PFSK-1 (cell line): ENCODE measurements around the gene PC.

ENCODE experiments used
- FOXP2 ChIP-seq: optimal IDR thresholded peaks from 2 replicates; pipeline ENCODE3; 2011; ENCODE audit warnings: borderline replicate concordance, control low read depth, inconsistent platforms; ENCODE audit not compliant: insufficient read depth; ENCODE audit errors: extremely low read length, extremely low read depth
- POLR2AphosphoS5 ChIP-seq: IDR thresholded peaks from 2 replicates; pipeline ENCODE4 v1.6.1; 2012; ENCODE audit warnings: low read depth, mild to moderate bottlenecking, control low read depth, low read length, moderate library complexity
- SIN3A ChIP-seq: IDR thresholded peaks from 2 replicates; pipeline ENCODE4 v1.6.1; 2012; ENCODE audit warnings: mild to moderate bottlenecking, low read length, moderate library complexity, borderline replicate concordance; ENCODE audit not compliant: insufficient read depth
- TAF1 ChIP-seq: IDR thresholded peaks from 2 replicates; pipeline ENCODE4 v1.6.1; 2012; ENCODE audit warnings: low read length, control low read depth, borderline replicate concordance; ENCODE audit not compliant: insufficient read depth
- TF ChIP-seq, protein P1 (sequence below), 2 experiments: IDR thresholded peaks; 2 replicates each; pipeline versions ENCODE4 v1.6.1 to v1.8.0; 2011 to 2012; ENCODE audit warnings: low read depth in 2 of 2, low read length in 2 of 2, control low read depth in 1 of 2, inconsistent platforms in 1 of 2, mild to moderate bottlenecking in 1 of 2, moderate library complexity in 1 of 2; ENCODE audit not compliant: insufficient read depth in 1 of 2

PC gene

DNA sequence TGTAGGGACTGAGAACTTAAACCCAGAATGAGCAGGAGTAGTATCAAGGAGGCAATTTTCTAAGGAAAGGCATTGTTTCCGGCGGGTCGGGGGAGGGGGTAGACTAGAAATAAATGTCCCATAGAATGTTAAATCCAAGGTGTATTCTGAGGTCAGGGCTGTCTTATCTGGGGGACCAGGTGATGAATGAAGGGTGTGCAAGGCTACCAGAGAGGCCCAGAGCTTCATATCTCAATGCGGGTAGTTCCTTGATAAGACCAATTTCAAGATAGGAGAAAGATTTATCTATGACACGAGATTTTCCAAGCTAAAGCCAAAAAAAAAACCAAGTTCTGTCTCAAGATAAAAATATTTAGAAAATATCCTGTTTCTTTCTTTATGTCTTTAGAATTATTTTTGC lies 123.2 kb downstream of the PC start:
- TF ChIP-seq SIN3A: no peak
- TF ChIP-seq, protein P1, sequence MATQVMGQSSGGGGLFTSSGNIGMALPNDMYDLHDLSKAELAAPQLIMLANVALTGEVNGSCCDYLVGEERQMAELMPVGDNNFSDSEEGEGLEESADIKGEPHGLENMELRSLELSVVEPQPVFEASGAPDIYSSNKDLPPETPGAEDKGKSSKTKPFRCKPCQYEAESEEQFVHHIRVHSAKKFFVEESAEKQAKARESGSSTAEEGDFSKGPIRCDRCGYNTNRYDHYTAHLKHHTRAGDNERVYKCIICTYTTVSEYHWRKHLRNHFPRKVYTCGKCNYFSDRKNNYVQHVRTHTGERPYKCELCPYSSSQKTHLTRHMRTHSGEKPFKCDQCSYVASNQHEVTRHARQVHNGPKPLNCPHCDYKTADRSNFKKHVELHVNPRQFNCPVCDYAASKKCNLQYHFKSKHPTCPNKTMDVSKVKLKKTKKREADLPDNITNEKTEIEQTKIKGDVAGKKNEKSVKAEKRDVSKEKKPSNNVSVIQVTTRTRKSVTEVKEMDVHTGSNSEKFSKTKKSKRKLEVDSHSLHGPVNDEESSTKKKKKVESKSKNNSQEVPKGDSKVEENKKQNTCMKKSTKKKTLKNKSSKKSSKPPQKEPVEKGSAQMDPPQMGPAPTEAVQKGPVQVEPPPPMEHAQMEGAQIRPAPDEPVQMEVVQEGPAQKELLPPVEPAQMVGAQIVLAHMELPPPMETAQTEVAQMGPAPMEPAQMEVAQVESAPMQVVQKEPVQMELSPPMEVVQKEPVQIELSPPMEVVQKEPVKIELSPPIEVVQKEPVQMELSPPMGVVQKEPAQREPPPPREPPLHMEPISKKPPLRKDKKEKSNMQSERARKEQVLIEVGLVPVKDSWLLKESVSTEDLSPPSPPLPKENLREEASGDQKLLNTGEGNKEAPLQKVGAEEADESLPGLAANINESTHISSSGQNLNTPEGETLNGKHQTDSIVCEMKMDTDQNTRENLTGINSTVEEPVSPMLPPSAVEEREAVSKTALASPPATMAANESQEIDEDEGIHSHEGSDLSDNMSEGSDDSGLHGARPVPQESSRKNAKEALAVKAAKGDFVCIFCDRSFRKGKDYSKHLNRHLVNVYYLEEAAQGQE (IDR thresholded peaks at IDR 0.05; ENCODE audit: insufficient read depth in 1 of 2, low read depth in 2 of 2, low read length in 2 of 2): no peak
- no peak for TF ChIP-seq TAF1
- no peak for TF ChIP-seq FOXP2
- no peak for TF ChIP-seq POLR2AphosphoS5

DNA sequence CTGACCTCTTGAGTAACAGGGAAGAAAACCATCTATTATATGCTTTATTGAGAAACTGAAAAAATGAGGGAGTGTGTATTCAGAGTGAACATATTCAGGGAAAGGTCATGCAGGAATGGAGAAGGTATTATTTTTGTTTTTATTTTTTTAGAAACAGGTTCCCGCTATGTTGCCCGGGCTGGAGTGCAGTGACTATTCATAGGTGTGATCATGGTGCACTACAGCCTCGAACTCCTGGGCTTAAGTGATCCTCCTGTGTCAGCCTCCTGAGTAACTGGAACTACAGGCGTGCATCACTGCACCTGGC lies 123.7 kb downstream of the PC start:
- TF ChIP-seq TAF1: no peak
- TF ChIP-seq, protein P1 (IDR thresholded peaks at IDR 0.05; ENCODE audit: insufficient read depth in 1 of 2, low read depth in 2 of 2, low read length in 2 of 2): no peak
- no peak for TF ChIP-seq POLR2AphosphoS5

DNA sequence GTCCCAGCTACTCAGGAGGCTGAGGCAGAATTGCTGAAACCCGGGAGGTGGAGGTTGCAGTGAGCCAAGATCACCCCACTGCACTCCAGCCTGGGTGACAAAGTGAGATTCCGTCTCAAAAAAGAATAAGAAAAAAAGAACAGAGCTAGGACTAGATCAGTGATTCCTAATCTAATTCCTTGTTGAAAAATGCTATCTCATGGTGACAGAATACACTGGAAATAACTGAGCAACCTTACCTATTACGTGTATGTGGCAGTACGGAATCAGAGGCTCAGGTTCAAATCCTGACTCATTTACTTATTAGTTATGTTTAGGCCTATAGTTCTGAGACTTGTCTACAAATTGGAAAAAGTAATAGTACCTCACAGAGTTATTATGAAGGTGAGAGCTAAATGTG lies 134.5 kb downstream of the PC start:
- TF ChIP-seq FOXP2: no peak

DNA sequence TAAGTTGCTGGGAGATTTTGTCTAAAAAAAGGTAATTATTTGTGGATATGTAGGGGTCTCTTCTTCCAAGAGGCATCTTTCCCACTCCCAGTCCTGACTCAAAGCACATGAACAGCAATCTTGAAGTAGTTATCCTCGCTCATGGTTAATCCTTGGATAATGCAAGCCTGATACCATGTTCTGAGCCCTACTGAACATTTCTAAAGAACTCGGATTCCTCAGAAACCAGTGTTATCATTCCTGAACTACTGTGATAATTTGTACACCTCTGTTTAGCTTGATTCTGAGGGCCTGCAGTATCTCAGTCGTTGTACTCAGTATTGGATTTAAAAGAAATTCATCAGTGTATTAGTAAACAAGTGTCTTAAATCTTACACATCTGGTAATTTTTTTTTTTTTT lies 137.3 kb downstream of the PC start:
- TF ChIP-seq FOXP2 (no peak), TAF1 (no peak), SIN3A (no peak), POLR2AphosphoS5 (no peak)
- TF ChIP-seq, protein P1 (IDR thresholded peaks at IDR 0.05; ENCODE audit: insufficient read depth in 1 of 2, low read depth in 2 of 2, low read length in 2 of 2): no peak

DNA sequence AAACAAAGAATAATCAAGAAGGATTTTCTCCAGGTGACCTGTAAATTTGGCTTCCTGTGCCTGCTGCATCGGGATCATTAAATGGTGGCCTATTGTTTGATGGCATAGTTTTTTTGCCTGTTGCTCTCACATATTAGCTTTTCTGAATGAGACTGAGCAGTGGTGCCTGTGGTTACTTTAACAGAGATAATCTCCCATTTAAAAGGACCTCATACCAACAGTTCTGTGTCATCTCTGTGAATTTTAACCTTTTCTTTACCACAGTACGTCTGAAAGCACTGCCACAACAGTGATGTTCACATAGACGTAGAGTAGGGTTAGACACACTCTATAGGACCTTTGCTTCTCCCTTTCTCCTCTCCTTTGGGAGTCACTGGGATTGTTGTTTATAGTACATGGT lies 137.8 kb downstream of the PC start:
- TF ChIP-seq FOXP2: no peak
- no peak for TF ChIP-seq POLR2AphosphoS5
- TF ChIP-seq, protein P1 (IDR thresholded peaks at IDR 0.05; ENCODE audit: insufficient read depth in 1 of 2, low read depth in 2 of 2, low read length in 2 of 2): no peak
- no peak for TF ChIP-seq TAF1
- no peak for TF ChIP-seq SIN3A
